ENCODE data around the gene C16orf86. TPM values are rescaled to one million over a fixed set of nuclear protein-coding genes. Genes with fewer than 3 reads are reported as not detected.

The C16orf86 gene
- polyA plus RNA-seq, 1 of the 3 experiments (the other 2 are of a cell fraction), result 4.3 TPM

DNA sequence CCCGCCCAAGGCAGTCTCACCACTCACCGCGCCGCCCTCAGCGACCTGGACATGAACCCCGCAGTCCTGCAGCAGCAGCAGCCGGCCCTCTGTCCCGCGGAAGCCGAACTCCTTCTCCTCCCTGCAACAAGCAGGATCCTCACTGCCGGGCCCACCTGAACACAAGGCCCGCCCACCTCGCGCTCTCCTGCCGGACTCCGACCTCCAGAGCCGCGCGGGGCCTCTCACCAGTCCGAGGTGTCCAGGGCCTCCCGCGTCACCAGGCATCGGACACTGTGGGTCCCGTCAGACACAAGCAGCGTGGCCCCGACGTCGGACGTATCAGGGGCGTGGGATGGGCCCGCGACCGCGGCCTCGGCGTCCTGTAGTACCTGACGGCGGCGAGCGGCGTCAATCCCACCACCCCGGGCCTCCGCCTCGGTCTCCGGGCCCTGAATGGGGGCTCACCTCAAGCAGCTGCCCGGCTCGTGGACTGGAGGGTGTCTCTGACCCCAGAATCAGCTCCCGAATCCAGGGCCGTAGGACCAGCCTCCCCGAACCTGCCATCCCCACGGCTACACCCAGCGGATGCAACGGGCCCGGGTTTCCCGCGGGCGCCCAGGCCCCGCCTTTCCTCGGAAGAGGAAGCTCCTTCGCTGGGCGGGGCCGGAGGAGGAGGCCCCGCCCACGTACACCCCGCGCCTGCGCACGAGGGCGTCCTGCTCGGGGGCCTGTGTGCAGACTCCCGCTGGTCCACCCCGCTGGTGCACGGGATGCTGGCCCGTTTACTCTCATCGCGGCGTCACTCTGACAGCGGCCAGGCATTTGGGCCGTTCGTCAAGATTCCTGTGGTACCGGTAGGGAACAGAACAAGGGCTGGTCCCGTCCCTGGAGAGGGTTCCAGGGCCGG lies 6.7 kb upstream of the C16orf86 start, which contains the start of gene ACD (continued):
- TF ChIP-seq, protein P1, sequence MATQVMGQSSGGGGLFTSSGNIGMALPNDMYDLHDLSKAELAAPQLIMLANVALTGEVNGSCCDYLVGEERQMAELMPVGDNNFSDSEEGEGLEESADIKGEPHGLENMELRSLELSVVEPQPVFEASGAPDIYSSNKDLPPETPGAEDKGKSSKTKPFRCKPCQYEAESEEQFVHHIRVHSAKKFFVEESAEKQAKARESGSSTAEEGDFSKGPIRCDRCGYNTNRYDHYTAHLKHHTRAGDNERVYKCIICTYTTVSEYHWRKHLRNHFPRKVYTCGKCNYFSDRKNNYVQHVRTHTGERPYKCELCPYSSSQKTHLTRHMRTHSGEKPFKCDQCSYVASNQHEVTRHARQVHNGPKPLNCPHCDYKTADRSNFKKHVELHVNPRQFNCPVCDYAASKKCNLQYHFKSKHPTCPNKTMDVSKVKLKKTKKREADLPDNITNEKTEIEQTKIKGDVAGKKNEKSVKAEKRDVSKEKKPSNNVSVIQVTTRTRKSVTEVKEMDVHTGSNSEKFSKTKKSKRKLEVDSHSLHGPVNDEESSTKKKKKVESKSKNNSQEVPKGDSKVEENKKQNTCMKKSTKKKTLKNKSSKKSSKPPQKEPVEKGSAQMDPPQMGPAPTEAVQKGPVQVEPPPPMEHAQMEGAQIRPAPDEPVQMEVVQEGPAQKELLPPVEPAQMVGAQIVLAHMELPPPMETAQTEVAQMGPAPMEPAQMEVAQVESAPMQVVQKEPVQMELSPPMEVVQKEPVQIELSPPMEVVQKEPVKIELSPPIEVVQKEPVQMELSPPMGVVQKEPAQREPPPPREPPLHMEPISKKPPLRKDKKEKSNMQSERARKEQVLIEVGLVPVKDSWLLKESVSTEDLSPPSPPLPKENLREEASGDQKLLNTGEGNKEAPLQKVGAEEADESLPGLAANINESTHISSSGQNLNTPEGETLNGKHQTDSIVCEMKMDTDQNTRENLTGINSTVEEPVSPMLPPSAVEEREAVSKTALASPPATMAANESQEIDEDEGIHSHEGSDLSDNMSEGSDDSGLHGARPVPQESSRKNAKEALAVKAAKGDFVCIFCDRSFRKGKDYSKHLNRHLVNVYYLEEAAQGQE (IDR thresholded peaks at IDR 0.05; ENCODE audit: low read depth, low read length), result no peak
- TF ChIP-seq YY1 (IDR thresholded peaks at IDR 0.05; ENCODE audit: low read depth) (no peak), TAF1 (IDR thresholded peaks at IDR 0.05; ENCODE audit: borderline replicate concordance, low read depth, low read length) (0 out of 2 replicates have a peak, but pooled peaks have one; percentile 5), CHD2 (IDR thresholded peaks at IDR 0.05; ENCODE audit: low read length, partially characterized antibody) (no peak), ELF1 (IDR thresholded peaks at IDR 0.05) (0 out of 2 replicates have a peak, but pooled peaks have one; percentile 34), SIN3A (IDR thresholded peaks at IDR 0.05; ENCODE audit: borderline replicate concordance, low read depth, low read length) (no peak), GATA2 (CRISPR knock-in tag; IDR thresholded peaks at IDR 0.05) (no peak)

DNA sequence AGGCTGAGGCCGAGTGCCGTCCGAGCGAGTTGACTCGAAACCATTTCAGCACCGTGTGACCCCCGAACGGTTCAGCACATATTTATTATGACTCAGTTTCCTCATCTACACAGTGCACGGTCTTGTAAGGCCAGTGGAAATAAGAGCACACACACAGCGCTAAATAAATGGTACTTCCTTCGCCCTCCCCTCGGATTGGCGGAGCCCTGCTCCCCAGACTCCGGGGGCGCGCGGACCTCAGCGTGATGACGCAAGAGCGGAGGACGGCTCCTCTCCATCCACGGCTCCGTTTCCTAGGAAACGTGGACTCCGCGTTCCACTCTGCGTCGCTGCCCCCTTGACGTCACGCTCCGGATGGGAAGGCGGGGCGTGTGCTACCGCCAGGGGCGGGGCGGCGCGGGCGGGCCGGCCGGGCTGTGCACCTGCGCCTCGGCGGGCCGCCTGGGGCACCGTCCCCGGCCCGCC lies 6.0 kb upstream of the C16orf86 start, which contains the start of gene PARD6A:
Gene PARD6A (plus strand): TSS at position 397 of the 465 bp plus-strand sequence. CDS start 79 bp downstream, outside the sequence.
- WGBS (ENCODE audit: low lambda C conversion rate), result 0% methylated on average over 9 of the region's 48 CpGs
- ChIA-PET POLR2A (interaction anchor here (0.6 to 1.4 kb wide), 11 partner anchors 8 to 274 kb away, joined by 3 to 8 read pairs (median 4); partner anchors contain the start of genes CARMIL2, CTCF, RANBP10 and RIPOR1), CTCF (interaction anchor here (0.9 to 18.3 kb wide), 9 partner anchors 12 to 168 kb away, joined by 3 to 246 read pairs (median 7); partner anchors contain the start of genes CARMIL2 and CTCF)
- Histone ChIP-seq H3F3A (replicated peaks; ENCODE audit: insufficient read depth) (peaks cover 12% of the 10 kb centered on the region), H3K9me3 (no peaks in the 10 kb centered on the region), H3K9ac (peak within 1 kb of the TSS; percentile 82), H3K4me2 (peak within 1 kb of the TSS; percentile 93), H3K4me3 (ENCODE audit: low read depth in 2 of 2, low read length in 1 of 2) (peak within 1 kb of the TSS; percentile 87 to 97), H3K27ac (ENCODE audit: low read depth in 2 of 2, low read length in 1 of 2) (peak within 1 kb of the TSS; percentile 94 to 95), H3K4me1 (ENCODE audit: control insufficient read depth in 1 of 2, insufficient read depth in 2 of 2, low read depth in 1 of 2, low read length in 1 of 2) (peaks cover 0 to 25% of the 10 kb centered on the region in 2 experiments; a peak in 1 of 4 replicates), H3K36me3 (replicated peaks in 1 of 2; ENCODE audit: control insufficient read depth in 1 of 2, insufficient read depth in 2 of 2, low read length in 1 of 2) (peaks cover 0 to 26% of the 10 kb centered on the region in 2 experiments), H3K79me2 (ENCODE audit: insufficient read depth) (peaks cover 17% of the 10 kb centered on the region), H4K20me1 (ENCODE audit: insufficient read depth) (0 out of 2 replicates have a peak, but pooled peaks cover 3% of the 10 kb centered on the region), H3K9me2 (no peaks in the 10 kb centered on the region), H2AFZ (ENCODE audit: low read depth) (peak within 1 kb of the TSS; percentile 89), H3K27me3 (ENCODE audit: insufficient read depth) (no peaks in the 10 kb centered on the region)
- TF ChIP-seq SIN3A (IDR thresholded peaks at IDR 0.05; ENCODE audit: borderline replicate concordance, low read depth, low read length) (peak; percentile 56; the same call in 1 of the 2 replicates), MXI1 (IDR thresholded peaks at IDR 0.05; ENCODE audit: low read depth, low read length) (peak; percentile 77), GABPA (IDR thresholded peaks at IDR 0.05; ENCODE audit: low read depth) (peak; percentile 48; the same call in 1 of the 2 replicates), NRF1 (IDR thresholded peaks at IDR 0.05; ENCODE audit: low read depth, low read length) (peak; percentile 42; the same call in 1 of the 2 replicates), RXRA (IDR thresholded peaks at IDR 0.05; ENCODE audit: borderline replicate concordance, low read depth) (no peak)
- TF ChIP-seq, protein P2, sequence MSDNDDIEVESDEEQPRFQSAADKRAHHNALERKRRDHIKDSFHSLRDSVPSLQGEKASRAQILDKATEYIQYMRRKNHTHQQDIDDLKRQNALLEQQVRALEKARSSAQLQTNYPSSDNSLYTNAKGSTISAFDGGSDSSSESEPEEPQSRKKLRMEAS (IDR thresholded peaks at IDR 0.05; ENCODE audit: low read depth), result peak; percentile 51; the same call in 1 of the 2 replicates
- DNase-seq, result peak; percentile 99
